SIG-M5 (cell line): ENCODE data around the gene TSPAN2.
"Not testable (repeated sequence)": the region's sequence is repeated elsewhere in the genome, so short reads cannot be mapped to it uniquely, and the experiment has no call there.

ENCODE experiments used
- DNase-seq: peaks from one replicate; lab custom pipeline; 2025; lab: John Stamatoyannopoulos, UW

The TSPAN2 gene

GRCh38 chr1:115036814-115037507, 52.3 kb downstream of the TSPAN2 start:
- DNase-seq = no peak

- no peak for DNase-seq
Observed at GRCh38 chr1:115035652-115036051, 53.7 kb downstream of the TSPAN2 start.

GRCh38 chr1:115031595-115031994, 57.7 kb downstream of the TSPAN2 start:
- DNase-seq = no peak

- no peak for DNase-seq
Observed at GRCh38 chr1:115029526-115029925, 59.8 kb downstream of the TSPAN2 start, which contains the start of gene TSHB. Gene TSHB (plus strand): TSS chr1:115029826. CDS start chr1:115033363, 3,537 bp downstream.

GRCh38 chr1:115023593-115023992, 65.7 kb downstream of the TSPAN2 start:
- no peak for DNase-seq

- DNase-seq = no peak
Observed at GRCh38 chr1:115021145-115021544, 68.2 kb downstream of the TSPAN2 start.

GRCh38 chr1:115019549-115019948, 69.8 kb downstream of the TSPAN2 start:
- not testable (repeated sequence) for DNase-seq

- no peak for DNase-seq
Observed at GRCh38 chr1:115013792-115014191, 75.5 kb downstream of the TSPAN2 start.

GRCh38 chr1:115012434-115012833, 76.9 kb downstream of the TSPAN2 start:
- DNase-seq = no peak

GRCh38 chr1:115012006-115012405, 77.3 kb downstream of the TSPAN2 start:
- no peak for DNase-seq

- DNase-seq = no peak
Observed at GRCh38 chr1:115006191-115006590, 83.1 kb downstream of the TSPAN2 start.
